Smooth muscle cell (in vitro differentiated cells): ENCODE data around the gene SMARCE1. TPM values are rescaled to one million over a fixed set of nuclear protein-coding genes. Genes with fewer than 3 reads are reported as not detected.

ENCODE experiments used
- DNase-seq: peaks from one replicate; lab custom pipeline; 2025; ENCODE audit not compliant: unreplicated experiment; lab: John Stamatoyannopoulos, UW
- H2AFZ ChIP-seq: fragments of 200-600 bp; sonication (generic); 2 replicates; pipeline ENCODE4 v1.6.0; 2016; ENCODE audit warnings: antibody characterized with exemption, low read depth, mild to moderate bottlenecking
- H3F3A ChIP-seq: fragments of 200-600 bp; sonication (generic); 2 replicates; pipeline ENCODE4 v1.6.0; 2017; ENCODE audit warnings: antibody characterized with exemption, low read depth
- H3K27ac ChIP-seq: fragments of 200-600 bp; sonication (generic); 2 replicates; pipeline ENCODE4 v1.5.1; 2016; ENCODE audit warnings: low read depth, mild to moderate bottlenecking
- H3K27me3 ChIP-seq: fragments of 200-600 bp; sonication (generic); 2 replicates; pipeline ENCODE4 v1.6.1; 2016; ENCODE audit warnings: low read depth, mild to moderate bottlenecking
- H3K36me3 ChIP-seq: fragments of 200-600 bp; sonication (generic); 2 replicates; pipeline ENCODE4 v1.5.1; 2016; ENCODE audit warnings: low read depth
- H3K4me1 ChIP-seq: fragments of 200-600 bp; sonication (generic); 2 replicates; pipeline ENCODE4 v1.5.1; 2016; ENCODE audit warnings: low read depth
- H3K4me2 ChIP-seq: fragments of 200-600 bp; sonication (generic); 2 replicates; pipeline ENCODE4 v1.6.0; 2016; ENCODE audit warnings: mild to moderate bottlenecking
- H3K4me3 ChIP-seq: fragments of 200-600 bp; sonication (generic); 2 replicates; pipeline ENCODE4 v1.5.1; 2016; ENCODE audit warnings: mild to moderate bottlenecking
- H3K79me2 ChIP-seq: fragments of 200-600 bp; sonication (generic); 2 replicates; pipeline ENCODE4 v1.6.0; 2016; ENCODE audit warnings: low read depth, mild to moderate bottlenecking
- H3K9ac ChIP-seq: fragments of 200-600 bp; sonication (generic); 2 replicates; pipeline ENCODE4 v1.6.0; 2016; ENCODE audit warnings: low read depth
- H3K9me3 ChIP-seq: fragments of 200-600 bp; sonication (generic); replicated peaks from 2 replicates; pipeline ENCODE4 v1.5.1; 2016; ENCODE audit warnings: low read depth
- H4K20me1 ChIP-seq: fragments of 200-600 bp; sonication (generic); 2 replicates; pipeline ENCODE4 v1.6.0; 2016; ENCODE audit warnings: low read depth
- CTCF ChIP-seq: fragments of 200-600 bp; sonication (generic); IDR thresholded peaks from 2 replicates; pipeline ENCODE4 v1.5.1; 2017; ENCODE audit warnings: borderline replicate concordance, mild to moderate bottlenecking, antibody characterized with exemption; ENCODE audit not compliant: insufficient read depth, poor library complexity, severe bottlenecking
- WGBS: methylation state at CpG from one replicate; pipeline ENCODE4 v1.1.7; 2016; ENCODE audit warnings: low lambda C conversion rate; 5-methylcytosine and 5-hydroxymethylcytosine counted together
- polyA plus RNA-seq: library from polyadenylated mRNA; unstranded; fragments of >200 nt; fragmentation: Nextera tagmentation; extraction: Ambion mirVana; gene quantifications from 2 replicates; pipeline ENCODE4 v1.2.1, GENCODE V29; 2016
- total RNA-seq: library from RNA; depleted of rRNA; stranded (reverse); fragments of >200 nt; gene quantifications from 2 replicates; pipeline ENCODE4 v1.2.3, GENCODE V29; 2014

SMARCE1 gene
- total and polyA plus RNA-seq, 2 experiments from 2014 or later: 87.5 to 115 TPM

- Histone ChIP-seq H3K4me3 (no peak overlapping the region), H4K20me1 (peaks cover 11% of the 10 kb centered on the region), H3K9me3 (no peaks in the 10 kb centered on the region), H3K27me3 (no peaks in the 10 kb centered on the region), H3K9ac (no peak overlapping the region), H3K27ac (no peak overlapping the region), H3K79me2 (no peaks in the 10 kb centered on the region), H3K36me3 (peaks cover 45% of the 10 kb centered on the region), H3F3A (no peaks in the 10 kb centered on the region), H3K4me1 (no peaks in the 10 kb centered on the region), H3K4me2 (no peak overlapping the region), H2AFZ (no peak overlapping the region)
- DNase-seq: no peak
- no peak for TF ChIP-seq CTCF
- WGBS: 88% methylated on average over 2 of the region's 2 CpGs
Observed at GRCh38 chr17:40629842-40630241, 17.8 kb downstream of the SMARCE1 start.

- 70% methylated on average over 5 of the region's 5 CpGs for WGBS
- Histone ChIP-seq H3K4me3 (no peak overlapping the region), H2AFZ (no peak overlapping the region), H4K20me1 (peaks cover 5% of the 10 kb centered on the region), H3K9ac (no peak overlapping the region), H3K4me1 (no peaks in the 10 kb centered on the region), H3K4me2 (no peak overlapping the region), H3K27me3 (no peaks in the 10 kb centered on the region), H3F3A (no peaks in the 10 kb centered on the region), H3K36me3 (peaks cover 7% of the 10 kb centered on the region), H3K27ac (no peak overlapping the region), H3K79me2 (no peaks in the 10 kb centered on the region), H3K9me3 (no peaks in the 10 kb centered on the region)
- TF ChIP-seq CTCF: no peak
- no peak for DNase-seq
Observed at GRCh38 chr17:40625311-40625710, 22.3 kb downstream of the SMARCE1 start.

- WGBS: 87% methylated on average over 12 of the region's 12 CpGs
- Histone ChIP-seq H3K9ac (no peak overlapping the region), H4K20me1 (no peaks in the 10 kb centered on the region), H3F3A (no peaks in the 10 kb centered on the region), H3K36me3 (no peaks in the 10 kb centered on the region), H3K4me3 (no peak overlapping the region), H3K27ac (no peak overlapping the region), H3K4me1 (no peaks in the 10 kb centered on the region), H3K27me3 (peaks cover under 1% of the 10 kb centered on the region), H3K79me2 (no peaks in the 10 kb centered on the region), H3K4me2 (no peak overlapping the region), H3K9me3 (no peaks in the 10 kb centered on the region), H2AFZ (no peak overlapping the region)
- DNase-seq: no peak
- no peak for TF ChIP-seq CTCF
Observed at GRCh38 chr17:40623419-40624210, 24.0 kb downstream of the SMARCE1 start.

- H2AFZ ChIP-seq: no peak overlapping the region
Observed at GRCh38 chr17:40622509-40622928, 25.1 kb downstream of the SMARCE1 start.

More at GRCh38 chr17:40622509-40622928, 25.1 kb downstream of the SMARCE1 start:
- H3K4me3 ChIP-seq: no peak overlapping the region
- no peak for TF ChIP-seq CTCF
- no peaks in the 10 kb centered on the region for H3K79me2 ChIP-seq
- no peaks in the 10 kb centered on the region for H4K20me1 ChIP-seq
- H3K9me3 ChIP-seq: no peaks in the 10 kb centered on the region
- peaks cover 3% of the 10 kb centered on the region for H3K27me3 ChIP-seq
- WGBS: 80% methylated on average over 3 of the region's 3 CpGs
- H3K9ac ChIP-seq: no peak overlapping the region
- DNase-seq: no peak
- H3F3A ChIP-seq: no peaks in the 10 kb centered on the region
- H3K4me2 ChIP-seq: no peak overlapping the region
- no peaks in the 10 kb centered on the region for H3K36me3 ChIP-seq
- H3K4me1 ChIP-seq: no peaks in the 10 kb centered on the region
- H3K27ac ChIP-seq: no peak overlapping the region
